ENCODE results near the gene PPFIBP1. TPM values are rescaled to one million over a fixed set of nuclear protein-coding genes. Genes with fewer than 3 reads are reported as not detected.
"Not testable (repeated sequence)": the region's sequence is repeated elsewhere in the genome, so short reads cannot be mapped to it uniquely, and the experiment has no call there.

The PPFIBP1 gene
- total RNA-seq, 1 donor from 2014 or later, result 57.3 TPM

GRCh38 chr12:27571463-27571862 lies 47.5 kb downstream of the PPFIBP1 start:
- peak; percentile 79 for ATAC-seq

- no peak for ATAC-seq
Measured at GRCh38 chr12:27572486-27573255, 48.7 kb downstream of the PPFIBP1 start.

GRCh38 chr12:27573972-27574371 lies 50.0 kb downstream of the PPFIBP1 start:
- no peak for ATAC-seq

- no peak for ATAC-seq
Measured at GRCh38 chr12:27575090-27575761, 51.2 kb downstream of the PPFIBP1 start.

- ATAC-seq, result no peak
Measured at GRCh38 chr12:27575762-27576118, 51.7 kb downstream of the PPFIBP1 start.

- no peak for ATAC-seq
Measured at GRCh38 chr12:27576667-27577347, 52.8 kb downstream of the PPFIBP1 start.

- no peak for ATAC-seq
Measured at GRCh38 chr12:27577688-27578087, 53.7 kb downstream of the PPFIBP1 start.

- ATAC-seq, result no peak
Measured at GRCh38 chr12:27578689-27579372, 54.8 kb downstream of the PPFIBP1 start.

GRCh38 chr12:27580561-27581330 lies 56.7 kb downstream of the PPFIBP1 start:
- ATAC-seq, result peak; percentile 73

- ATAC-seq, result peak; percentile 25
Measured at GRCh38 chr12:27581331-27581671, 57.3 kb downstream of the PPFIBP1 start.

GRCh38 chr12:27581833-27582232 lies 57.8 kb downstream of the PPFIBP1 start:
- ATAC-seq, result not testable (repeated sequence)

- not testable (repeated sequence) for ATAC-seq
Measured at GRCh38 chr12:27582445-27582844, 58.4 kb downstream of the PPFIBP1 start.

GRCh38 chr12:27583057-27583797 lies 59.2 kb downstream of the PPFIBP1 start:
- no peak for ATAC-seq

- ATAC-seq, result peak; percentile 74
Measured at GRCh38 chr12:27583981-27584380, 60.0 kb downstream of the PPFIBP1 start.

GRCh38 chr12:27585739-27586265 lies 61.8 kb downstream of the PPFIBP1 start:
- ATAC-seq, result no peak

- not testable (repeated sequence) for ATAC-seq
Measured at GRCh38 chr12:27588075-27588730, 64.2 kb downstream of the PPFIBP1 start.

GRCh38 chr12:27588776-27589175 lies 64.8 kb downstream of the PPFIBP1 start:
- no peak for ATAC-seq

GRCh38 chr12:27589419-27589818 lies 65.4 kb downstream of the PPFIBP1 start:
- peak; percentile 53 for ATAC-seq

- peak; percentile 75 for ATAC-seq
Measured at GRCh38 chr12:27591698-27592097, 67.7 kb downstream of the PPFIBP1 start.

GRCh38 chr12:27592548-27592947 lies 68.5 kb downstream of the PPFIBP1 start:
- peak; percentile 73 for ATAC-seq

GRCh38 chr12:27593266-27593665 lies 69.3 kb downstream of the PPFIBP1 start:
- ATAC-seq, result peak; percentile 88
